SIG-M5 (cell line): ENCODE data around the gene TRAP1.
A peak's percentile ranks its signal among the peaks of the same experiment; 100 is the strongest.
"Not testable (repeated sequence)": the region's sequence is repeated elsewhere in the genome, so short reads cannot be mapped to it uniquely, and the experiment has no call there.

Source experiments
- DNase-seq: peaks from one replicate; lab custom pipeline; 2025; lab: John Stamatoyannopoulos, UW

Gene TRAP1

GRCh38 chr16:3611146-3611975 is 106.0 kb downstream of the TRAP1 start, which contains the start of gene SLX4:
Gene SLX4 (minus strand): TSS chr16:3611606. CDS start chr16:3608964, 2,642 bp downstream.
- peak; percentile 26 for DNase-seq

- DNase-seq, result no peak
Observed at GRCh38 chr16:3610698-3611145, 106.6 kb downstream of the TRAP1 start.

DNA sequence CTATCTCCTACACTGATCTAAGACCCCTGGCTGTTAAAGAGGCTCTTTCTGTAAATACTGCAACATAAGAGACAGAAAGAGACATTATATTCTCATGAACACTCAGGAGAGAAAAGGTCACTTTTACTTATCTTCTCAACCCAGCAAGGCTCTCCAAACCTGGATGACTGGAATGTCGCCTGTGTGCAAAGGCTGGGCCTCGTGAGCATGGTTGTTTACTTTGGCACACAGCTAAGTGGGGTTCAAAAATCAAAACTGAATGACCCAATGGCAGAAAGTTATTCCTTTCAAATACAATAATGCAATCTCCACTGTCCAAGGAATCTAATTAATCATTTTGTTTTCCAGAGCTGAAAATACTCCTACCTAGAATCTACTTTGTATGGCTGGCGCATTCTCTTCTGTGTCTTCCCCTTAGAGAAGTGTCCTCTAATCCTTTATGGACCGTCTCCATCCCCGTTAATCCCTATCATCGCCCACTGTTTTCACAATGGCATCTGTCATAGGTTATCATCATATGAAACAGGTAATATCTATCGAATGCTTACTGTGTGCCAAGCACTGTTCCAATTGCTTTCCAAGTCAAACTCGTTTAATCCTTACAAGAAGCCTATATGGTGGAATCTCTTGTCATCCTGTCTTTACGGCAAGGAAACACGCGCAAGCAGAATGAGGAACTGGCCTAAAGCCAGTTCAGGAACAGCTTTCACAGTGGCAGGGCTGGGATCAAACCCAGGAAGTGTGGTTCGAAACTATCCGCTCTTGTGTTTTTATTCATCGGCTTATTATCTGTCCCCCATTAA is 107.2 kb downstream of the TRAP1 start:
- no peak for DNase-seq

DNA sequence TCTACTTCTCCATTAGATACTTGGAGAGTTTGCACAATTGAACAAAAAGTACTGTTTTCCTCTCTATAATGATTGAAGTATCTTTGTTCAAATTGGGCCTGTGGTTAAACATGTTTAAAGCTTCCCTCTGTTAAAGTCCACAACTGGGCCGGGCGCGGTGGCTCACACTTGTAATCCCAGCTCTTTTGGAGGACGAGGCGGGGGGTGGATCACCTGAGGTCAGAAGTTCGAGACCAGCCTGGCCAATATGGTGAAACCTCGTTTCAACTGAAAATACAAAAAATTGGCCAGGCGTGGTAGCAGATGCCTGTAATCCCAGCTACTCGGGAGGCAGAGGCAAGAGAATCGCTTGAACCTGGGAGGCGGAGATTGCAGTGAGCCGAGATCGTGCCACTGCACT is 108.3 kb downstream of the TRAP1 start:
- not testable (repeated sequence) for DNase-seq

- DNase-seq, result no peak
Observed at GRCh38 chr16:3608069-3608468, 109.3 kb downstream of the TRAP1 start.
